RWPE2 (cell line): Measurements from ENCODE around the gene SNCG.

ENCODE experiments used
- ATAC-seq: fragments of 200-7000 bp; cut with Tn5 transposase; 3 replicates; pipeline ENCODE4 v1.9.1; 2021; ENCODE audit warnings: low read depth
- DNase-seq: peaks from one replicate; pipeline ENCODE4 v3.0.0-alpha.2; 2020; ENCODE audit warnings: low spot score
- H3K27ac ChIP-seq: fragments of 450-650 bp; 2 replicates; pipeline ENCODE4 v1.5.1; 2017; ENCODE audit warnings: mild to moderate bottlenecking; ENCODE audit not compliant: poor library complexity, severe bottlenecking
- H3K27me3 ChIP-seq: fragments of 250-450 bp; sonication (Bioruptor Pico); 2 replicates; pipeline ENCODE4 v1.5.1; 2021; ENCODE audit warnings: mild to moderate bottlenecking, moderate library complexity; ENCODE audit not compliant: insufficient read depth, poor library complexity, severe bottlenecking
- H3K36me3 ChIP-seq: fragments of 250-450 bp; sonication (Bioruptor Pico); 2 replicates; pipeline ENCODE4 v1.5.1; 2020; ENCODE audit warnings: low read depth, mild to moderate bottlenecking, moderate library complexity
- H3K4me1 ChIP-seq: fragments of 250-450 bp; sonication (Bioruptor Pico); 2 replicates; pipeline ENCODE4 v1.5.1; 2021; ENCODE audit warnings: mild to moderate bottlenecking, moderate library complexity; ENCODE audit not compliant: insufficient read depth, poor library complexity, severe bottlenecking
- H3K4me3 ChIP-seq: fragments of 250-450 bp; sonication (Bioruptor Pico); 2 replicates; pipeline ENCODE4 v1.5.1; 2021; ENCODE audit warnings: mild to moderate bottlenecking, moderate library complexity; ENCODE audit not compliant: severe bottlenecking
- H3K9me3 ChIP-seq: fragments of 250-450 bp; sonication (Bioruptor Pico); 2 replicates; pipeline ENCODE4 v1.5.1; 2021; ENCODE audit warnings: mild to moderate bottlenecking, moderate library complexity; ENCODE audit not compliant: severe bottlenecking
- CTCF ChIP-seq: fragments of 450-650 bp; IDR thresholded peaks from one replicate; pipeline ENCODE4 v1.5.1; 2017; ENCODE audit warnings: mild to moderate bottlenecking, moderate library complexity; ENCODE audit not compliant: poor library complexity, severe bottlenecking

The SNCG gene

GRCh38 chr10:86941991-86942421 is 16.4 kb upstream of the SNCG start:
- Histone ChIP-seq H3K27ac (no peak overlapping the region), H3K36me3 (no peaks in the 10 kb centered on the region), H3K4me1 (no peaks in the 10 kb centered on the region), H3K27me3 (no peaks in the 10 kb centered on the region), H3K4me3 (no peak overlapping the region), H3K9me3 (no peaks in the 10 kb centered on the region)
- DNase-seq = no peak
- no peak for ATAC-seq
- TF ChIP-seq CTCF = no peak

DNA sequence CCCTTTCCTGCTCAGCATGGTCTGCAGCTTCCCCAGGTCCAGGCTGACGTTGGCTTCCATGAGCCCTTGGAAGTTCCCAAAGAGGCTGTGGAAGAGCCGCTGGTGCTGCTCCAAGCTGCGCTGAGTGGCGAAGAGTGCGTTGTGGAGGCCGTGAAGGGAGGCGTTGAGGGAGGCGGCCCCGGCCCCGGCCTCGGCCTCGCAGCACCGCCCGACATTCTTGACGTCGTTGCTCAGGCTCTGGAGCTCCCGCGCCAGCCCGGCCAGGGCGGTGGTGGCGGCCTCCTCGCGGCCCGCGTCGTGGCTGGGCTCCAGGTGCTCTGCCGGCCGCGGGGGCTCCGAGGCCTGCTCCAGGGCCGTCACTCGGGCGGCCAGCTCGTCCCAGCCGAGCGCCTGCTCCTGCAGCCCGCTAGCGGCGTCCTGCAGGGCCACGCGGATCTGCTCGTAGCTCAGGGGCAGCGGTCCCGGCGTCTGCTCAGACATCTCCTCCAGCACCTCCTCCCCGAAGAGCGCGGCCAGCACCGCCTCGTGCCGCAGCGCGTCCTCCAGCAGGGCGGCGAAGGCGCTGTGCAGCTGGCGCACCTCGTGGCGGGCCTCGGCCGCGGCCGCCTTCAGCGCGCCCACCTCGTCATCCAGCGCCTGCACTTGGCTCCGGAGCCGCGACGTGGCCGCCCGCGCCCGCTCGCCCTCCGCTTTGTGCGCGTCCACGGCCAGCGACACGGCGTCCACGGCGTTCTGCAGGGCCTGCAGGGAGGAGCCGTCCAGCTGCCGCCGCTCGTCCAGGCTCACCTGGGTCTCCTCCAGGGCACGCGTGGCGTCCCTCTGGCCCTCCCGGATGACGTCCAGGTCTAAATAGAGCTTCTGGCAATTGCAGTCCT is 15.7 kb upstream of the SNCG start:
- H3K27me3 ChIP-seq = no peaks in the 10 kb centered on the region

GRCh38 chr10:86943316-86944030 is 14.9 kb upstream of the SNCG start:
- H3K4me3 ChIP-seq = no peak overlapping the region
- H3K27ac ChIP-seq = no peak overlapping the region
- ATAC-seq = no peak
- no peaks in the 10 kb centered on the region for H3K4me1 ChIP-seq
- TF ChIP-seq CTCF = no peak
- no peak for DNase-seq
- H3K36me3 ChIP-seq = no peaks in the 10 kb centered on the region
- H3K9me3 ChIP-seq = no peaks in the 10 kb centered on the region
- no peaks in the 10 kb centered on the region for H3K27me3 ChIP-seq

More for the DNA sequence above, 15.7 kb upstream of the SNCG start:
- Histone ChIP-seq H3K4me3 (no peak overlapping the region), H3K4me1 (no peaks in the 10 kb centered on the region), H3K9me3 (no peaks in the 10 kb centered on the region), H3K27ac (no peak overlapping the region), H3K36me3 (no peaks in the 10 kb centered on the region)
- no peak for TF ChIP-seq CTCF
- DNase-seq (no peak), ATAC-seq (no peak)

DNA sequence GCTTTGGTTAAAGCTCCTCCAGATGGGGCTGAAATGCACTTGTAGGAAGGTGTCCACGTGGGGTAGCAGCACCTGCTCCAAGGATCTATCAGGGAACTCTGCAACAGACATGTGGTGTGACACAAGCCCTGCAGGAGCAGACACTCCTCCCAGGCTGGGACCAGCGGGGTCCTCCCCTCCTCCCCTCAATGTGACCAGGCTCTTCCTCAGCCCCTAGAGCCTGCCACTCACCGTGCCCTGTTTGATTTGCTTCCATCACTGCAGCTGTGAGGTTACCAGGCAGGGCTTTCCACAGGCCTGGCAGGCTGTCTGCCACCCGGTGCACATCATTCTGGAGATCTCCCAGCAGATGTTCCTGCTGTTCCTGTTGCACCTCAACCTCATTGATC is 14.4 kb upstream of the SNCG start:
- Histone ChIP-seq H3K4me3 (no peak overlapping the region), H3K4me1 (no peaks in the 10 kb centered on the region), H3K27ac (no peak overlapping the region), H3K27me3 (no peaks in the 10 kb centered on the region), H3K36me3 (no peaks in the 10 kb centered on the region), H3K9me3 (no peaks in the 10 kb centered on the region)
- no peak for DNase-seq
- no peak for TF ChIP-seq CTCF
- no peak for ATAC-seq
